ENCODE data around the gene ZNF335. TPM values are rescaled to one million over a fixed set of nuclear protein-coding genes. Genes with fewer than 3 reads are reported as not detected.
A peak's percentile ranks its signal among the peaks of the same experiment; 100 is the strongest.

ZNF335 gene
- total RNA-seq, 1 donor from 2014 or later = 49.6 TPM

GRCh38 chr20:45963059-45964005 is 8.7 kb downstream of the ZNF335 start:
- H3K27me3 Mint-ChIP-seq = no peaks in the 10 kb centered on the region
- no peaks in the 10 kb centered on the region for H3K9me3 Mint-ChIP-seq
- DNase-seq (no peak), ATAC-seq (ENCODE audit: low read depth) (no peak)
- TF ChIP-seq CTCF (IDR thresholded peaks at IDR 0.05) = no peak
- peaks cover 21% of the 10 kb centered on the region for H3K4me1 Mint-ChIP-seq
- peaks cover 89% of the 10 kb centered on the region for H3K36me3 Mint-ChIP-seq (ENCODE audit: low read depth)
- intact Hi-C loops (cut with micrococcal nuclease) = loop anchor here (1.0 kb wide), 3 partner anchors 73 to 164 kb away; no protein-coding TSS in a partner anchor
- ChIA-PET POLR2A (interaction anchor here (0.7 to 0.9 kb wide), 2 partner anchors 28 to 143 kb away, joined by 3 to 6 read pairs; no protein-coding TSS in a partner anchor), CTCF (interaction anchor here (1.4 to 4.5 kb wide), 3 partner anchors 139 to 164 kb away, joined by 3 to 26 read pairs (median 11); no protein-coding TSS in a partner anchor)
- no peak overlapping the region for H3K27ac Mint-ChIP-seq
- no peak overlapping the region for H3K4me3 Mint-ChIP-seq

GRCh38 chr20:45962031-45962755 is 9.8 kb downstream of the ZNF335 start:
- POLR2A ChIA-PET = interaction anchor here (0.6 to 2.2 kb wide), 5 partner anchors 8 to 142 kb away, joined by 4 to 8 read pairs (median 7); no protein-coding TSS in a partner anchor
- Mint-ChIP-seq H3K4me3 (no peak overlapping the region), H3K36me3 (ENCODE audit: low read depth) (peaks cover 90% of the 10 kb centered on the region)

GRCh38 chr20:45959956-45960630 is 11.9 kb downstream of the ZNF335 start:
- no peak overlapping the region for H3K4me3 Mint-ChIP-seq
- H3K36me3 Mint-ChIP-seq (ENCODE audit: low read depth) = peaks cover 83% of the 10 kb centered on the region
- no peaks in the 10 kb centered on the region for H3K9me3 Mint-ChIP-seq
- ChIA-PET CTCF (interaction anchor here (0.8 to 4.5 kb wide), 6 partner anchors 10 to 161 kb away, joined by 3 to 26 read pairs (median 5); no protein-coding TSS in a partner anchor), POLR2A (interaction anchor here (0.6 to 2.2 kb wide), 5 partner anchors 9 to 45 kb away, joined by 4 to 11 read pairs (median 6); partner anchors contain the start of gene ZNF335)
- DNase-seq (no peak), ATAC-seq (ENCODE audit: low read depth) (peak; percentile 49)
- H3K27me3 Mint-ChIP-seq = no peaks in the 10 kb centered on the region
- intact Hi-C loops (cut with micrococcal nuclease) = no loop called here
- no peak for TF ChIP-seq CTCF (IDR thresholded peaks at IDR 0.05)
- H3K27ac Mint-ChIP-seq = no peak overlapping the region
- H3K4me1 Mint-ChIP-seq = peaks cover 15% of the 10 kb centered on the region

More at GRCh38 chr20:45962031-45962755, 9.8 kb downstream of the ZNF335 start:
- intact Hi-C loops (cut with micrococcal nuclease) = no loop called here
- Mint-ChIP-seq H3K4me1 (peaks cover 21% of the 10 kb centered on the region), H3K27me3 (no peaks in the 10 kb centered on the region), H3K27ac (no peak overlapping the region), H3K9me3 (no peaks in the 10 kb centered on the region)
- ATAC-seq (ENCODE audit: low read depth) (no peak), DNase-seq (no peak)
- CTCF ChIA-PET = interaction anchor here (0.6 to 4.5 kb wide), 6 partner anchors 13 to 170 kb away, joined by 3 to 26 read pairs (median 5); partner anchors contain the start of genes DNTTIP1 and WFDC3
- no peak for TF ChIP-seq CTCF (IDR thresholded peaks at IDR 0.05)

GRCh38 chr20:45959126-45959525 is 12.9 kb downstream of the ZNF335 start:
- ATAC-seq (ENCODE audit: low read depth) (no peak), DNase-seq (no peak)
- Mint-ChIP-seq H3K36me3 (ENCODE audit: low read depth) (peaks cover 79% of the 10 kb centered on the region), H3K9me3 (no peaks in the 10 kb centered on the region), H3K4me1 (peaks cover 11% of the 10 kb centered on the region), H3K27me3 (no peaks in the 10 kb centered on the region), H3K4me3 (no peak overlapping the region), H3K27ac (no peak overlapping the region)
- intact Hi-C loops (cut with micrococcal nuclease) = no loop called here
- TF ChIP-seq CTCF (IDR thresholded peaks at IDR 0.05) = no peak
- ChIA-PET CTCF (interaction anchor here (1.2 kb wide), 1 partner anchor 160 kb away, joined by 4 read pairs; no protein-coding TSS in a partner anchor), POLR2A (no interaction called here)

Measured in activated B cell treated with CpG ODN at 0.5 μM for 24 hours (primary cell).